Gastroesophageal sphincter (tissue), 3 donors: ENCODE results near the gene HOXA5.

Experiments
- CTCF ChIP-seq, 4 experiments: fragments of 200-600 bp in 2 of 4; fragments of 450-650 bp in 2 of 4; sonication (generic) in 1 of 4; IDR thresholded peaks; one replicate each; pipeline ENCODE4 v1.5.1; 2017 to 2019; ENCODE audit warnings: antibody characterized with exemption in 4 of 4, mild to moderate bottlenecking in 2 of 4, moderate library complexity in 2 of 4
- EP300 ChIP-seq: sonication (generic); formaldehyde crosslinking; IDR thresholded peaks from one replicate; pipeline ENCODE4 v1.6.1; 2017; ENCODE audit warnings: antibody characterized with exemption, mild to moderate bottlenecking
- POLR2A ChIP-seq, 2 donors: fragments of 450-650 bp; IDR thresholded peaks; one replicate each; pipeline ENCODE4 v1.6.1; 2017; ENCODE audit warnings: antibody characterized with exemption in 2 of 2, mild to moderate bottlenecking in 2 of 2, moderate library complexity in 1 of 2
- POLR2AphosphoS5 ChIP-seq: sonication (generic); formaldehyde crosslinking; IDR thresholded peaks from one replicate; pipeline ENCODE4 v1.6.1; 2017; ENCODE audit warnings: antibody characterized with exemption

GRCh38 chr7:27176962-27177794 is 33.7 kb upstream of the HOXA5 start:
- TF ChIP-seq CTCF (IDR thresholded peaks at IDR 0.05) (no peak), EP300 (no peak), POLR2AphosphoS5 (no peak), POLR2A (IDR thresholded peaks at IDR 0.05) (no peak)
